RWPE1 (cell line): ENCODE results near the gene ALDH3B1.
A peak's percentile ranks its signal among the peaks of the same experiment; 100 is the strongest.
"Not testable (repeated sequence)": the region's sequence is repeated elsewhere in the genome, so short reads cannot be mapped to it uniquely, and the experiment has no call there.

Source experiments
- CTCF ChIA-PET: fragments of 350-600 bp; sonication (Branson Sonifier 250); formaldehyde crosslinking; extraction: SDS; loops from one replicate; lab custom pipeline; 2021; lab: Yijun Ruan, JAX
- POLR2A ChIA-PET: fragments of 400-600 bp; formaldehyde crosslinking; extraction: SDS; loops from one replicate; lab custom pipeline; 2020; ENCODE audit warnings: antibody characterized with exemption; ENCODE audit not compliant: low non-redundant PET; lab: Yijun Ruan, JAX
- DNase-seq: peaks from one replicate; pipeline ENCODE4 v3.0.0; 2012; ENCODE audit warnings: low spot score
- H3K27ac ChIP-seq: fragments of 450-650 bp; 2 replicates; pipeline ENCODE4 v1.5.1; 2017
- TF ChIP-seq, protein P1 (sequence below): fragments of 450-650 bp; conservative IDR thresholded peaks from 2 replicates; pipeline ENCODE4 v1.5.1; 2017; ENCODE audit warnings: low read depth, mild to moderate bottlenecking

The ALDH3B1 gene

GRCh38 chr11:67991347-67992121 is 18.6 kb upstream of the ALDH3B1 start:
- CTCF ChIA-PET, result interaction anchor here (0.6 kb wide), 1 partner anchor 279 kb away, joined by 3 read pairs; no protein-coding TSS in a partner anchor
- DNase-seq, POLR2A ChIA-PET, H3K27ac ChIP-seq: not testable (repeated sequence)

- TF ChIP-seq, protein P1, sequence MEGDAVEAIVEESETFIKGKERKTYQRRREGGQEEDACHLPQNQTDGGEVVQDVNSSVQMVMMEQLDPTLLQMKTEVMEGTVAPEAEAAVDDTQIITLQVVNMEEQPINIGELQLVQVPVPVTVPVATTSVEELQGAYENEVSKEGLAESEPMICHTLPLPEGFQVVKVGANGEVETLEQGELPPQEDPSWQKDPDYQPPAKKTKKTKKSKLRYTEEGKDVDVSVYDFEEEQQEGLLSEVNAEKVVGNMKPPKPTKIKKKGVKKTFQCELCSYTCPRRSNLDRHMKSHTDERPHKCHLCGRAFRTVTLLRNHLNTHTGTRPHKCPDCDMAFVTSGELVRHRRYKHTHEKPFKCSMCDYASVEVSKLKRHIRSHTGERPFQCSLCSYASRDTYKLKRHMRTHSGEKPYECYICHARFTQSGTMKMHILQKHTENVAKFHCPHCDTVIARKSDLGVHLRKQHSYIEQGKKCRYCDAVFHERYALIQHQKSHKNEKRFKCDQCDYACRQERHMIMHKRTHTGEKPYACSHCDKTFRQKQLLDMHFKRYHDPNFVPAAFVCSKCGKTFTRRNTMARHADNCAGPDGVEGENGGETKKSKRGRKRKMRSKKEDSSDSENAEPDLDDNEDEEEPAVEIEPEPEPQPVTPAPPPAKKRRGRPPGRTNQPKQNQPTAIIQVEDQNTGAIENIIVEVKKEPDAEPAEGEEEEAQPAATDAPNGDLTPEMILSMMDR, result peak; percentile 55
- POLR2A ChIA-PET, H3K27ac ChIP-seq, DNase-seq: not testable (repeated sequence)
- CTCF ChIA-PET, result interaction anchor here (0.6 to 1.2 kb wide), 4 partner anchors 17 to 428 kb away, joined by 3 read pairs; no protein-coding TSS in a partner anchor
These were observed 16.3 kb upstream of the ALDH3B1 start for GRCh38 chr11:67993821-67994220.

- POLR2A ChIA-PET, DNase-seq, H3K27ac ChIP-seq: not testable (repeated sequence)
- CTCF ChIA-PET, result interaction anchor here (0.6 to 1.2 kb wide), 4 partner anchors 16 to 429 kb away, joined by 3 read pairs; no protein-coding TSS in a partner anchor
These were observed 15.7 kb upstream of the ALDH3B1 start for GRCh38 chr11:67994387-67994786.

DNA sequence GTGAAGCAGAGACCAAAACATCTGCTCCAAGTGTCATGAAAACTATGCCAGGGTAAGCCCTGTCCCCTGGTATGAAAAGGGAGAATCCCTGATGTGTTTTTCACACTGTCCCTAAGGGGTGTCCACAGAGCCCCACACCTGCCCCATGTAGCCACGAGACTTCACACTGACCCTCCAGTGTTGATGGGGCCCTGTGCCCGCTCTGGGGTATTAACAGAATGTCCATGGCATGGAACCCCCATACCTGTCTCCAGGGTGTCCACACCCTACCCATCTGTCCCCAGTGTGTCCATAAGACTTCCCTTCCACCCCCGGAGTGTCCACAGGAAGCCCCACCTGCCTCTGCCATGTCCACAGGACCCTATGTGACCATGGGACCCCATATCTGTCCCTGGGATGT is 15.0 kb upstream of the ALDH3B1 start:
- DNase-seq, H3K27ac ChIP-seq, CTCF ChIA-PET, POLR2A ChIA-PET: not testable (repeated sequence)

- H3K27ac ChIP-seq, CTCF ChIA-PET, POLR2A ChIA-PET, DNase-seq: not testable (repeated sequence)
These were observed 14.5 kb upstream of the ALDH3B1 start for GRCh38 chr11:67995579-67995978.

DNA sequence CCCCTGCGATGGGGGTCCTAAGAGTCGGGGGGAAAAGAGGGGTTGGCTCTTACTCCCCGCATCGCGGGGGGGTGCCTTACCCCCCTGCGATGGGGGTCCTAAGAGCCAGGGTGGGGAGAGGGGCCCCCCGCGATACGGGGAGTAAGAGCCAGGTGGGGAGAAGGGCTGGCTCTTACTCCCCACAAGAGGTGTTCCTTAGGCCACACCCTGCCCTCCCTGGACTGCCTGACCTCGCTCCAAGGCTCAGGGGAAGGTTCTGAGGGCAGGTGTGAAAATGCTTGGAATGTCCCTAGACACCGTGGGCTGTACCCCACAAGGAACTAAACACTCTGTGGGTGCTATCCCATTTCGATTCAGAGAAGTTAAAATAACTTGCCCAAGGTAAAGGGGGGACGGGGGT is 14.1 kb upstream of the ALDH3B1 start:
- TF ChIP-seq, protein P1, result no peak
- peak overlapping the region; percentile 16; the same call in 1 of the 2 replicates for H3K27ac ChIP-seq
- ChIA-PET CTCF (no interaction called here), POLR2A (no interaction called here)
- no peak for DNase-seq

GRCh38 chr11:67996622-67997474 is 13.3 kb upstream of the ALDH3B1 start:
- POLR2A ChIA-PET, result no interaction called here
- CTCF ChIA-PET, result no interaction called here
- no peak for DNase-seq
- peak overlapping the region; percentile 16 for H3K27ac ChIP-seq
- TF ChIP-seq, protein P1, result no peak

- ChIA-PET POLR2A (no interaction called here), CTCF (no interaction called here)
- H3K27ac ChIP-seq, result peak overlapping the region; percentile 16
- TF ChIP-seq, protein P1, result no peak
- no peak for DNase-seq
These were observed 12.6 kb upstream of the ALDH3B1 start for GRCh38 chr11:67997475-67997921.
